Measurements from ENCODE around the gene P2RY12. TPM values are rescaled to one million over a fixed set of nuclear protein-coding genes. Genes with fewer than 3 reads are reported as not detected.

P2RY12 gene
- total RNA-seq, 2 experiments from 2014 or later, result 0.19 TPM; not detected in 1

- DNase-seq (ENCODE audit: low spot score), result no peak
- TF ChIP-seq EZH2phosphoT487 (IDR thresholded peaks at IDR 0.05; ENCODE audit: borderline replicate concordance, low read depth, low read length) (no peak), CTCF (conservative IDR thresholded peaks at IDR 0.05; ENCODE audit: low read length) (no peak)
- no peaks in the 10 kb centered on the region for H3K79me2 ChIP-seq (ENCODE audit: insufficient read depth, low read depth, low read length)
- H3K9me3 ChIP-seq (ENCODE audit: low read length), result no peaks in the 10 kb centered on the region
- no peak overlapping the region for H3K4me3 ChIP-seq (ENCODE audit: low read depth, low read length, poor library complexity, severe bottlenecking)
- CTCF ChIA-PET (ENCODE audit: unreplicated experiment), result no interaction called here
- H3K4me1 ChIP-seq (ENCODE audit: insufficient read depth, low read length, poor library complexity, severe bottlenecking), result no peaks in the 10 kb centered on the region
- H3K27ac ChIP-seq (ENCODE audit: low read depth, low read length, poor library complexity, severe bottlenecking), result no peak overlapping the region
- POLR2A ChIA-PET, result interaction anchor here (0.9 kb wide), 1 partner anchor 23 kb away, joined by 4 read pairs; no protein-coding TSS in a partner anchor
- H3K9me2 ChIP-seq (ENCODE audit: insufficient read depth, low read length), result no peaks in the 10 kb centered on the region
- H2AFZ ChIP-seq (ENCODE audit: low read length), result no peak overlapping the region
- no peaks in the 10 kb centered on the region for H3K36me3 ChIP-seq (ENCODE audit: insufficient read depth, low read length)
- H3K4me2 ChIP-seq (ENCODE audit: low read length), result no peak overlapping the region
- intact Hi-C loops (cut with micrococcal nuclease; ENCODE audit: unreplicated experiment), result no loop called here
- no TSS peak for BruUV-seq (replicated peaks)
- H4K20me1 ChIP-seq (ENCODE audit: insufficient read depth, low read length), result no peaks in the 10 kb centered on the region
These were observed 80.8 kb downstream of the P2RY12 start for GRCh38 chr3:151303751-151304150.

DNA sequence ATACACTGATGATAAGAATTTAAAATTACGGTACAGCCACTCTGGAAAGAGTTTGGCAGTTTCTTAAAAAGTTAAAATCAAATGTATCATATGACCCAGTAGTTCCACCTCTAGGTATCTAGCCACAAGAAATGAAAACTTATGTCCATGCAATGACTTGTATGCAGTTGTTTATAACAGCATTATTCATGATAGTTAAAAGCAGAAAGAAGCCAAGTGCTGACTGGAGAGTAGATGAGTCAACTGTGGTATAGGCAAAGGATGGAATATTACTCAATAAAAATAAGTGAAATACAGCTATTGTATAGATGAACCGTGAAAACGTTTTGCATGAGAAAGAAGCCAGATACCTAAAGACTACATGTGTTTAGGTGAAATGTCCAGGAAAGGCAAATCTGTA lies 82.8 kb downstream of the P2RY12 start:
- Histone ChIP-seq H3K27ac (ENCODE audit: low read depth, low read length, poor library complexity, severe bottlenecking) (no peak overlapping the region), H3K9me3 (ENCODE audit: low read length) (no peaks in the 10 kb centered on the region), H4K20me1 (ENCODE audit: insufficient read depth, low read length) (no peaks in the 10 kb centered on the region), H3K4me1 (ENCODE audit: insufficient read depth, low read length, poor library complexity, severe bottlenecking) (no peaks in the 10 kb centered on the region), H3K9me2 (ENCODE audit: insufficient read depth, low read length) (no peaks in the 10 kb centered on the region), H3K79me2 (ENCODE audit: insufficient read depth, low read depth, low read length) (no peaks in the 10 kb centered on the region), H3K4me3 (ENCODE audit: low read depth, low read length, poor library complexity, severe bottlenecking) (no peak overlapping the region), H2AFZ (ENCODE audit: low read length) (no peak overlapping the region), H3K36me3 (ENCODE audit: insufficient read depth, low read length) (no peaks in the 10 kb centered on the region), H3K4me2 (ENCODE audit: low read length) (no peak overlapping the region)
- BruUV-seq (replicated peaks), result no TSS peak
- intact Hi-C loops (cut with micrococcal nuclease; ENCODE audit: unreplicated experiment), result no loop called here
- no peak for DNase-seq (ENCODE audit: low spot score)
- TF ChIP-seq EZH2phosphoT487 (IDR thresholded peaks at IDR 0.05; ENCODE audit: borderline replicate concordance, low read depth, low read length), result no peak
- no peak for TF ChIP-seq CTCF (conservative IDR thresholded peaks at IDR 0.05; ENCODE audit: low read length)
- ChIA-PET POLR2A (interaction anchor here (0.9 kb wide), 1 partner anchor 38 kb away, joined by 3 read pairs; no protein-coding TSS in a partner anchor), CTCF (ENCODE audit: unreplicated experiment) (no interaction called here)

- Histone ChIP-seq H3K36me3 (ENCODE audit: insufficient read depth, low read length) (no peaks in the 10 kb centered on the region), H3K79me2 (ENCODE audit: insufficient read depth, low read depth, low read length) (no peaks in the 10 kb centered on the region), H3K4me2 (ENCODE audit: low read length) (no peak overlapping the region), H3K9me3 (ENCODE audit: low read length) (no peaks in the 10 kb centered on the region), H4K20me1 (ENCODE audit: insufficient read depth, low read length) (no peaks in the 10 kb centered on the region), H3K4me1 (ENCODE audit: insufficient read depth, low read length, poor library complexity, severe bottlenecking) (no peaks in the 10 kb centered on the region), H2AFZ (ENCODE audit: low read length) (no peak overlapping the region), H3K4me3 (ENCODE audit: low read depth, low read length, poor library complexity, severe bottlenecking) (no peak overlapping the region), H3K27ac (ENCODE audit: low read depth, low read length, poor library complexity, severe bottlenecking) (no peak overlapping the region), H3K9me2 (ENCODE audit: insufficient read depth, low read length) (no peaks in the 10 kb centered on the region)
- intact Hi-C loops (cut with micrococcal nuclease; ENCODE audit: unreplicated experiment), result no loop called here
- DNase-seq (ENCODE audit: low spot score), result no peak
- no TSS peak for BruUV-seq (replicated peaks)
- POLR2A ChIA-PET, result interaction anchor here (0.9 kb wide), 1 partner anchor 39 kb away, joined by 3 read pairs; no protein-coding TSS in a partner anchor
- CTCF ChIA-PET (ENCODE audit: unreplicated experiment), result no interaction called here
- TF ChIP-seq CTCF (conservative IDR thresholded peaks at IDR 0.05; ENCODE audit: low read length), result no peak
- TF ChIP-seq EZH2phosphoT487 (IDR thresholded peaks at IDR 0.05; ENCODE audit: borderline replicate concordance, low read depth, low read length), result no peak
These were observed 84.0 kb downstream of the P2RY12 start for GRCh38 chr3:151300539-151300938.

Measured in OCI-LY7 (cell line).